Trophoblast cell (in vitro differentiated cells and primary cell): ENCODE results near the gene CELA2B.
"Not testable (repeated sequence)": the region's sequence is repeated elsewhere in the genome, so short reads cannot be mapped to it uniquely, and the experiment has no call there.

Experiments used
- DNase-seq, 2 donors: peaks; one replicate each; pipeline ENCODE4 v3.0.0-alpha.2; 2016
- H2AFZ ChIP-seq: 2 replicates; pipeline ENCODE4 v1.6.1; 2013; ENCODE audit warnings: low read length, moderate library complexity, mild to moderate bottlenecking; ENCODE audit not compliant: insufficient read depth, poor library complexity
- H2AK5ac ChIP-seq: 2 replicates; pipeline ENCODE4 v1.6.1; 2013; ENCODE audit warnings: mild to moderate bottlenecking, low read length
- H2BK120ac ChIP-seq: 2 replicates; pipeline ENCODE4 v1.6.1; 2013; ENCODE audit warnings: low read length, mild to moderate bottlenecking, moderate library complexity; ENCODE audit not compliant: insufficient read depth, poor library complexity
- H2BK12ac ChIP-seq: 2 replicates; pipeline ENCODE4 v1.6.1; 2013; ENCODE audit warnings: mild to moderate bottlenecking, low read length, moderate library complexity
- H2BK5ac ChIP-seq: 2 replicates; pipeline ENCODE4 v1.6.1; 2013; ENCODE audit warnings: low read length, low read depth, moderate library complexity, mild to moderate bottlenecking; ENCODE audit not compliant: poor library complexity
- H3K14ac ChIP-seq: 2 replicates; pipeline ENCODE4 v1.6.1; 2013; ENCODE audit warnings: mild to moderate bottlenecking, low read length
- H3K18ac ChIP-seq: 2 replicates; pipeline ENCODE4 v1.6.1; 2013; ENCODE audit warnings: mild to moderate bottlenecking, low read length
- H3K23ac ChIP-seq: 2 replicates; pipeline ENCODE4 v1.6.1; 2013; ENCODE audit warnings: low read length
- H3K27ac ChIP-seq: 2 replicates; pipeline ENCODE4 v1.5.1; 2013; ENCODE audit warnings: low read depth, mild to moderate bottlenecking, inconsistent platforms, low read length, moderate library complexity
- H3K27me3 ChIP-seq: 2 replicates; pipeline ENCODE4 v1.6.1; 2013; ENCODE audit warnings: inconsistent platforms, mild to moderate bottlenecking, low read length, moderate library complexity; ENCODE audit not compliant: insufficient read depth
- H3K36me3 ChIP-seq, 2 experiments: 1 replicate in 1 of 2; 2 replicates in 1 of 2; pipeline ENCODE4 v1.6.1; 2013; ENCODE audit warnings: low read length in 2 of 2, mild to moderate bottlenecking in 2 of 2, moderate library complexity in 1 of 2; ENCODE audit not compliant: insufficient read depth in 2 of 2, control insufficient read depth in 1 of 2
- H3K4ac ChIP-seq: 2 replicates; pipeline ENCODE4 v1.6.1; 2013; ENCODE audit warnings: low read depth, mild to moderate bottlenecking, low read length, moderate library complexity
- H3K4me1 ChIP-seq, 2 experiments: 1 replicate in 1 of 2; 2 replicates in 1 of 2; pipeline ENCODE4 v1.6.1; 2013; ENCODE audit warnings: low read length in 2 of 2, mild to moderate bottlenecking in 2 of 2, moderate library complexity in 1 of 2; ENCODE audit not compliant: insufficient read depth in 2 of 2, control insufficient read depth in 1 of 2
- H3K4me2 ChIP-seq: 2 replicates; pipeline ENCODE4 v1.6.1; 2013; ENCODE audit warnings: inconsistent platforms, mild to moderate bottlenecking, low read length, moderate library complexity
- H3K4me3 ChIP-seq: 2 replicates; pipeline ENCODE4 v1.5.1; 2013; ENCODE audit warnings: mild to moderate bottlenecking, low read depth, low read length, inconsistent platforms
- H3K79me1 ChIP-seq: one replicate; pipeline ENCODE4 v1.6.1; 2013; ENCODE audit warnings: low read length
- H3K79me2 ChIP-seq: 2 replicates; pipeline ENCODE4 v1.6.1; 2013; ENCODE audit warnings: low read length, mild to moderate bottlenecking; ENCODE audit not compliant: control insufficient read depth, insufficient read depth, poor library complexity
- H3K9ac ChIP-seq: 2 replicates; pipeline ENCODE4 v1.6.1; 2013; ENCODE audit warnings: mild to moderate bottlenecking, low read length
- H3K9me3 ChIP-seq: 2 replicates; pipeline ENCODE4 v1.6.1; 2013; ENCODE audit warnings: low read depth, mild to moderate bottlenecking, control low read depth, inconsistent platforms, low read length; ENCODE audit not compliant: insufficient read depth
- H4K12ac ChIP-seq: 2 replicates; pipeline ENCODE4 v1.6.1; 2013; ENCODE audit warnings: low read depth, mild to moderate bottlenecking, low read length, moderate library complexity
- H4K8ac ChIP-seq: 2 replicates; pipeline ENCODE4 v1.6.1; 2013; ENCODE audit warnings: low read depth, mild to moderate bottlenecking, low read length, moderate library complexity
- H4K91ac ChIP-seq: one replicate; pipeline ENCODE4 v1.6.1; 2013; ENCODE audit warnings: low read depth, mild to moderate bottlenecking, low read length, moderate library complexity
- WGBS: extraction: QIAGEN DNeasy Blood & Tissue Kit; methylation state at CpG from one replicate; pipeline ENCODE4 v1.1.7; 2013; ENCODE audit warnings: missing lambda C conversion rate; ENCODE audit not compliant: insufficient read length, insufficient coverage; ENCODE audit errors: extremely low coverage; 5-methylcytosine and 5-hydroxymethylcytosine counted together

The CELA2B gene

DNA sequence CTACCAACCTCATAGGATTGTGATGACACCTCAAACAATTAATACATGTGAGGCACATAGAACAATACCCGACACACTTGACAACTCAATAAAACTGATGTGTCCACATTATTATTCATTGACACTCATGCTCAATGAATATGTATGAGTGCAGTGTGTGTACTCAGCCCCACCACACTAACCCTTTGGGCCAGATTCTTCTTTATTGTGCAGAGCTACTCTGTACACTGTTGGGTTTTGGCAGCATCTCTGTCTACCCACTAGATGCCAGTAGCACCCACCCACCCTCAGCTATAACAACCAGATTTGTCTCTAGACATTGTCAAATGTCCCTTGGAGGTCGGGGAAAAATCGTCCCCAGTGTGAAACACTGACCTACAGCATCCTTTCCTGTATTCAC, 38.0 kb downstream of the CELA2B start:
- H3K36me3 ChIP-seq, result peaks cover 2% of the 10 kb centered on the region in 2 experiments
- H3K4ac ChIP-seq, result no peak overlapping the region
- H4K12ac ChIP-seq, result no peak overlapping the region
- H3K9me3 ChIP-seq, result no peaks in the 10 kb centered on the region
- H2BK12ac ChIP-seq, result no peak overlapping the region
- H3K27me3 ChIP-seq, result no peaks in the 10 kb centered on the region
- H2AK5ac ChIP-seq, result no peak overlapping the region
- no peak overlapping the region for H3K9ac ChIP-seq
- H3K79me2 ChIP-seq, result no peaks in the 10 kb centered on the region
- no peak overlapping the region for H3K27ac ChIP-seq
- H3K18ac ChIP-seq, result no peak overlapping the region
- no peaks in the 10 kb centered on the region for H3K79me1 ChIP-seq
- H3K23ac ChIP-seq, result no peak overlapping the region
- no peak for DNase-seq
- H3K14ac ChIP-seq, result no peak overlapping the region
- no CpG with 5 or more reads among the region's 3 CpGs for WGBS
- no peaks in the 10 kb centered on the region for H3K4me1 ChIP-seq
- H2BK120ac ChIP-seq, result no peak overlapping the region
- no peak overlapping the region for H3K4me2 ChIP-seq
- H2BK5ac ChIP-seq, result no peak overlapping the region
- no peak overlapping the region for H4K91ac ChIP-seq
- H4K8ac ChIP-seq, result no peak overlapping the region
- H2AFZ ChIP-seq, result no peak overlapping the region
- H3K4me3 ChIP-seq, result no peak overlapping the region

GRCh38 chr1:15514557-15514956, 38.7 kb downstream of the CELA2B start:
- not testable (repeated sequence) for H3K79me2 ChIP-seq, H2AFZ ChIP-seq, H2BK5ac ChIP-seq, H3K4ac ChIP-seq, H4K8ac ChIP-seq, H2AK5ac ChIP-seq, H3K4me1 ChIP-seq, H3K18ac ChIP-seq, DNase-seq, H2BK120ac ChIP-seq, H3K9ac ChIP-seq, H4K91ac ChIP-seq, H3K27ac ChIP-seq, H3K27me3 ChIP-seq, H3K4me3 ChIP-seq, H3K36me3 ChIP-seq, H4K12ac ChIP-seq, H3K79me1 ChIP-seq, H3K4me2 ChIP-seq, H3K23ac ChIP-seq, H3K14ac ChIP-seq, H3K9me3 ChIP-seq, H2BK12ac ChIP-seq
- no CpG with 5 or more reads among the region's 5 CpGs for WGBS

- Histone ChIP-seq H2BK5ac (no peak overlapping the region), H4K8ac (no peak overlapping the region), H3K27ac (no peak overlapping the region), H2AK5ac (no peak overlapping the region), H3K36me3 (peaks cover 2% of the 10 kb centered on the region in 2 experiments), H2AFZ (no peak overlapping the region), H2BK120ac (no peak overlapping the region), H3K27me3 (no peaks in the 10 kb centered on the region), H3K14ac (no peak overlapping the region), H3K4me1 (no peaks in the 10 kb centered on the region), H3K79me1 (no peaks in the 10 kb centered on the region), H3K23ac (no peak overlapping the region), H3K4me3 (no peak overlapping the region), H2BK12ac (no peak overlapping the region), H3K79me2 (no peaks in the 10 kb centered on the region), H3K9me3 (no peaks in the 10 kb centered on the region), H3K18ac (no peak overlapping the region), H3K4me2 (no peak overlapping the region), H3K9ac (no peak overlapping the region), H3K4ac (no peak overlapping the region), H4K91ac (no peak overlapping the region), H4K12ac (no peak overlapping the region)
- no peak for DNase-seq
- no CpG with 5 or more reads among the region's 2 CpGs for WGBS
Observed at GRCh38 chr1:15515022-15515663, 39.2 kb downstream of the CELA2B start.

- no peak for DNase-seq
- Histone ChIP-seq H3K27me3 (no peaks in the 10 kb centered on the region), H3K23ac (no peak overlapping the region), H3K4me1 (peaks cover 3% of the 10 kb centered on the region in 2 experiments), H3K79me1 (peaks cover 5% of the 10 kb centered on the region), H3K36me3 (peaks cover 0 to 2% of the 10 kb centered on the region in 2 experiments), H2AK5ac (no peak overlapping the region), H3K27ac (no peak overlapping the region), H2BK120ac (no peak overlapping the region), H3K9me3 (no peaks in the 10 kb centered on the region), H4K8ac (no peak overlapping the region), H3K18ac (no peak overlapping the region), H3K79me2 (peaks cover 3% of the 10 kb centered on the region), H3K4me3 (no peak overlapping the region), H3K14ac (no peak overlapping the region), H3K4ac (no peak overlapping the region), H2BK5ac (no peak overlapping the region), H2AFZ (no peak overlapping the region), H3K4me2 (no peak overlapping the region), H4K91ac (no peak overlapping the region), H4K12ac (no peak overlapping the region), H2BK12ac (no peak overlapping the region), H3K9ac (no peak overlapping the region)
- no CpG with 5 or more reads among the region's 3 CpGs for WGBS
Observed at GRCh38 chr1:15519625-15520024, 43.7 kb downstream of the CELA2B start.
